ENCODE data around the gene MISP3.

The MISP3 gene

DNA sequence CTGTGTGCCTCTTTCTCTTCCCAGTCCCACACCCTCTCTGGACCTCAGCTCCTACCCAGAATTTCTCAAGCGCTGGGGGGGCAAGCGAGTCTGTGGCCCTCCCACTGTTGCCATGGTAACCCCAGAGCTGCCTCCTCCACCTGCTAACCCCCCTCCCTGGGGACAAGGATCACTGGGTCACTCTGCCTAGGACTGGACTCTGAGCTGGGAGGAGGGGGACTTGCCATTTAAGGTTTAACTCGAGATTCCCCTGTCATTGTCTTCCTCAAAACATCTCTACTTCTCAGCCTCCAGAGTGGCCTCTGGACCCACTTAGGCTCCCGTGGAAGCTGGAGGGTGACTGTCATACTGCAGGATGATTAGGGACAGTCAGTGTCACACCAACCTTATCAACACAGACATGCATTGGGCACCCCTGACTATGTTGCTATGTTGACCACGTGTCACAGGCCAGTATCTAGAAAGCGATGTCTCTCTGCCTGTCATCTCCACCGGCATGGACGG lies 12.9 kb upstream of the MISP3 start:
- TF ChIP-seq ARNT (IDR thresholded peaks at IDR 0.05) (no peak), FOXM1 (IDR thresholded peaks at IDR 0.05; ENCODE audit: borderline replicate concordance) (no peak), NFRKB (IDR thresholded peaks at IDR 0.05) (no peak), LEF1 (IDR thresholded peaks at IDR 0.05; ENCODE audit: borderline replicate concordance) (no peak), CTBP1 (IDR thresholded peaks at IDR 0.05; ENCODE audit: borderline replicate concordance) (no peak), ELF4 (IDR thresholded peaks at IDR 0.05) (no peak), SUZ12 (IDR thresholded peaks at IDR 0.05) (no peak), SP1 (IDR thresholded peaks at IDR 0.05) (no peak), FOXA1 (IDR thresholded peaks at IDR 0.05) (no peak), ZNF384 (IDR thresholded peaks at IDR 0.05) (no peak)
- TF ChIP-seq, protein P1, sequence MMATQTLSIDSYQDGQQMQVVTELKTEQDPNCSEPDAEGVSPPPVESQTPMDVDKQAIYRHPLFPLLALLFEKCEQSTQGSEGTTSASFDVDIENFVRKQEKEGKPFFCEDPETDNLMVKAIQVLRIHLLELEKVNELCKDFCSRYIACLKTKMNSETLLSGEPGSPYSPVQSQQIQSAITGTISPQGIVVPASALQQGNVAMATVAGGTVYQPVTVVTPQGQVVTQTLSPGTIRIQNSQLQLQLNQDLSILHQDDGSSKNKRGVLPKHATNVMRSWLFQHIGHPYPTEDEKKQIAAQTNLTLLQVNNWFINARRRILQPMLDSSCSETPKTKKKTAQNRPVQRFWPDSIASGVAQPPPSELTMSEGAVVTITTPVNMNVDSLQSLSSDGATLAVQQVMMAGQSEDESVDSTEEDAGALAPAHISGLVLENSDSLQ (IDR thresholded peaks at IDR 0.05): no peak
- no peak for DNase-seq (ENCODE audit: extremely low spot score)
- CTCF ChIA-PET: interaction anchor here (0.9 to 2.6 kb wide), 7 partner anchors 11 to 160 kb away, joined by 3 to 13 read pairs (median 5); partner anchors contain the start of genes IL27RA and MISP3
- POLR2A ChIA-PET: no interaction called here

DNA sequence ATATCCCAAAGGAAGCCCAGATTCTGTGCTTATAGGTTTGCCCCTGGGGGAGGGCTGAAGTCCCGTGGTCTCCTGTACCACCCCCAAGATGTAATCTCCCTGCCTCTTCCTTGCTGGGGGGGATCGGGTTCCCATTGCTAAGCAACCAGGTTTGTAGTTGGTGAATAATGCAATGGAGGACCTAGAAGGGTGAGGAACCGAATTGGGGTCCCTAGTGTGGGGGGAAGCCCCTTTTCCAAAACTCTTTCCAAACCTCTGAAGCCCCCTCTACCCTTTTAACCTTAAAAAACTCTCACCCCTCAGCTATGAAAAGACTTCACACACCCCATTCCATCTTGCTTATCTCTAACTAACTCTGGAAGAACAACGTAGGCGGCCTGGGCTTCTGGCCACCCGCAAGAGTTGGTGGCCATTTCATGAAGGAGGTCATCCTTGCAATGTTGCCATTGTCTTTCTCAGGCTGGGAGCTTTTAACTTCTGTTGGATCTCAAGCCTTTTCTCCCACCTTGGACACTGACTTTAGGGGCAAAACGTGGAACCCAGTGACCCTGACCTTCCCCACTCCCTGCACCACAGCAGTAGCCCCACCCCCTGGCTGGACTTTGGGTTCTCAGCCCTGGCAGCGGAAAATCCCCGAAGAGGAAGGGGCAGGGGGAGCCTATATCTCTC lies 11.4 kb upstream of the MISP3 start:
- ChIA-PET POLR2A (interaction anchor here (1.2 kb wide), 1 partner anchor 54 kb away, joined by 4 read pairs; no protein-coding TSS in a partner anchor), CTCF (no interaction called here)
- TF ChIP-seq BHLHE40 (IDR thresholded peaks at IDR 0.05; ENCODE audit: borderline replicate concordance): no peak
- no peak for TF ChIP-seq LEF1 (IDR thresholded peaks at IDR 0.05; ENCODE audit: borderline replicate concordance)
- TF ChIP-seq ARNT (IDR thresholded peaks at IDR 0.05): no peak
- TF ChIP-seq SP1 (IDR thresholded peaks at IDR 0.05): no peak
- no peak for TF ChIP-seq FOXM1 (IDR thresholded peaks at IDR 0.05; ENCODE audit: borderline replicate concordance)
- TF ChIP-seq ZNF384 (IDR thresholded peaks at IDR 0.05): no peak
- TF ChIP-seq HDGF (IDR thresholded peaks at IDR 0.05; ENCODE audit: borderline replicate concordance): no peak
- no peak for TF ChIP-seq CTBP1 (IDR thresholded peaks at IDR 0.05; ENCODE audit: borderline replicate concordance)
- TF ChIP-seq, protein P1 (IDR thresholded peaks at IDR 0.05): no peak
- TF ChIP-seq L3MBTL2 (conservative IDR thresholded peaks at IDR 0.05): no peak
- TF ChIP-seq SUZ12 (IDR thresholded peaks at IDR 0.05): no peak
- TF ChIP-seq NFRKB (IDR thresholded peaks at IDR 0.05): no peak
- TF ChIP-seq FOXK2 (IDR thresholded peaks at IDR 0.05): no peak
- no peak for TF ChIP-seq FOXA1 (IDR thresholded peaks at IDR 0.05)
- DNase-seq (ENCODE audit: extremely low spot score): no peak

DNA sequence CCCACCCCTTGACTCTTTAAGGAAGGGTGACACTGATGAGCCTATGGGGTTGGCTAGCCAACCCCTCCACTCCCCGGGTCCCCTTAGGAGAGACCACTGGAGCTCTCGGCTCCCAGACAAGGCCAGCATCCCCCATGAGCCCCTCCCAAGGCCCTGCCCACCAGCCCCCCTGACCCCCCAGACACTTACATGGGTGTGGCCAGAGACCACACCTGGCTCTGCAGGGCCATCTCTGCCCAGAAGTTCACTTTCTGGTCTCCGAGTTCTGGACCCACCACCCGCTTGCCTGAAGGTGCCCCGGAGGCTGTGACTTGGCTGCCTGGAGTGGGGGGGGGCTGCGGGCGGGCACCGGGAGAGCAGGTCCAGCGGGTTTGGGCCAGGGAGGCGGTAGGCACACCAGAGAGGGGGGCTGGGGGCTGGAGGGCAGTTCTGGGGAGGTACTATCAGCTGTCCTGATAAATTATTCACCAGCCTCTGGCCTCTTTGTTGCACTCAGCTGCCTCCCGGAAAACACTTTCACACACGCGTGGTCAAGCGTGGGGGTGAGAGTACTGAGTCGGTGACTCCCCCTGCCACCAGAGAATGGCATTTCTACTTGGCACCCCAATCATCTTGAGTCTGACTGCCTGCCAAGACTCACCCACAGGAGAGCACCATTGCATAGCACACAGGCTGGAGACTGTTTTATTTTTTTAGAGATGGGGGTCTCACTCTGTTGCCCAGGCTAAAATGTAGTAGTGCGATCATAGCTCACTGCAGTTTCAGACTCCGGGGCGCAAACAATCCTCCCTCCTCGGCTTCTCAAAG lies 10.6 kb upstream of the MISP3 start, which contains the start of gene PALM3:
PALM3 (minus strand) TSS at position 326 of the 807 bp plus-strand sequence; CDS start at position 230, 96 bp downstream.
- DNase-seq (ENCODE audit: extremely low spot score): no peak
- ChIA-PET CTCF (no interaction called here), POLR2A (no interaction called here)
- TF ChIP-seq LEF1 (IDR thresholded peaks at IDR 0.05; ENCODE audit: borderline replicate concordance): no peak
- no peak for TF ChIP-seq ELF4 (IDR thresholded peaks at IDR 0.05)
- no peak for TF ChIP-seq SUZ12 (IDR thresholded peaks at IDR 0.05)
- no peak for TF ChIP-seq ARNT (IDR thresholded peaks at IDR 0.05)
- TF ChIP-seq L3MBTL2 (conservative IDR thresholded peaks at IDR 0.05): no peak
- no peak for TF ChIP-seq HDGF (IDR thresholded peaks at IDR 0.05; ENCODE audit: borderline replicate concordance)
- no peak for TF ChIP-seq BHLHE40 (IDR thresholded peaks at IDR 0.05; ENCODE audit: borderline replicate concordance)
- no peak for TF ChIP-seq NFRKB (IDR thresholded peaks at IDR 0.05)
- TF ChIP-seq SP1 (IDR thresholded peaks at IDR 0.05): no peak
- no peak for TF ChIP-seq CTBP1 (IDR thresholded peaks at IDR 0.05; ENCODE audit: borderline replicate concordance)
- TF ChIP-seq ZNF384 (IDR thresholded peaks at IDR 0.05): no peak
- TF ChIP-seq, protein P1 (IDR thresholded peaks at IDR 0.05): no peak
- no peak for TF ChIP-seq FOXM1 (IDR thresholded peaks at IDR 0.05; ENCODE audit: borderline replicate concordance)
- TF ChIP-seq FOXK2 (IDR thresholded peaks at IDR 0.05): no peak
- no peak for TF ChIP-seq TARDBP (IDR thresholded peaks at IDR 0.05)

DNA sequence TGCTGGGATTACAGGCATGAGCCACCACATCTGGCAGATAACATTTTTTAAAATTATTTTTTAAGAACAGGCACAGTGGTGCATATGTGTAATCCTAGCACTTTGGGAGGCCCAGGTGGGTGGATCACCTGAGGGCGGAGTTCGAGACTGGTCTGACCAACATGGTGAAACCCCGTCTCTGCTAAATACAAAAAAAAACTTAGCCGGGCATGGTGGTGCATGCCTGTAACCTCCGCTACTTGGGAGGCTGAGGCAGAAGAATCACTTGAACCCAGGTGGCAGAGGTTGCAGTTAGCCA lies 10.1 kb upstream of the MISP3 start:
- no peak for DNase-seq (ENCODE audit: extremely low spot score)
- TF ChIP-seq CTBP1 (IDR thresholded peaks at IDR 0.05; ENCODE audit: borderline replicate concordance) (no peak), FOXK2 (IDR thresholded peaks at IDR 0.05) (no peak), L3MBTL2 (conservative IDR thresholded peaks at IDR 0.05) (no peak), BHLHE40 (IDR thresholded peaks at IDR 0.05; ENCODE audit: borderline replicate concordance) (no peak), ZNF384 (IDR thresholded peaks at IDR 0.05) (no peak), HDGF (IDR thresholded peaks at IDR 0.05; ENCODE audit: borderline replicate concordance) (no peak), ARNT (IDR thresholded peaks at IDR 0.05) (no peak), NFRKB (IDR thresholded peaks at IDR 0.05) (no peak), LEF1 (IDR thresholded peaks at IDR 0.05; ENCODE audit: borderline replicate concordance) (no peak), FOXA1 (IDR thresholded peaks at IDR 0.05) (no peak), ELF4 (IDR thresholded peaks at IDR 0.05) (no peak), SUZ12 (IDR thresholded peaks at IDR 0.05) (no peak), SP1 (IDR thresholded peaks at IDR 0.05) (no peak), FOXM1 (IDR thresholded peaks at IDR 0.05; ENCODE audit: borderline replicate concordance) (no peak), TARDBP (IDR thresholded peaks at IDR 0.05) (no peak)
- TF ChIP-seq, protein P1 (IDR thresholded peaks at IDR 0.05): no peak
- ChIA-PET CTCF (no interaction called here), POLR2A (no interaction called here)
